H9 (cell line): ENCODE data around the gene KLHDC3. TPM values are rescaled to one million over a fixed set of nuclear protein-coding genes. Genes with fewer than 3 reads are reported as not detected.

Experiments used
- DNase-seq: peaks from one replicate; pipeline ENCODE4 v3.0.0-alpha.2; 2017
- H2AFZ ChIP-seq: one replicate; pipeline ENCODE4 v1.6.1; 2013; ENCODE audit warnings: mild to moderate bottlenecking, low read length, control low read depth, moderate library complexity
- H2AK5ac ChIP-seq: 2 replicates; pipeline ENCODE4 v1.6.1; 2013; ENCODE audit warnings: low read length, control low read depth, mixed read lengths; ENCODE audit not compliant: insufficient read length
- H2BK120ac ChIP-seq: one replicate; pipeline ENCODE4 v1.6.1; 2013; ENCODE audit warnings: low read depth, mild to moderate bottlenecking, low read length, control low read depth, inconsistent platforms; ENCODE audit not compliant: poor library complexity, severe bottlenecking
- H2BK12ac ChIP-seq: 2 replicates; pipeline ENCODE4 v1.6.1; 2013; ENCODE audit warnings: low read length, control low read depth, mixed read lengths, low read depth; ENCODE audit not compliant: insufficient read length
- H2BK15ac ChIP-seq: 2 replicates; pipeline ENCODE4 v1.6.1; 2013; ENCODE audit warnings: low read depth, low read length, control low read depth
- H2BK20ac ChIP-seq: one replicate; pipeline ENCODE4 v1.6.1; 2013; ENCODE audit warnings: low read depth, mild to moderate bottlenecking, low read length, control low read depth, inconsistent platforms; ENCODE audit not compliant: poor library complexity, severe bottlenecking
- H2BK5ac ChIP-seq: 2 replicates; pipeline ENCODE4 v1.6.1; 2013; ENCODE audit warnings: low read length, control low read depth, mixed read lengths; ENCODE audit not compliant: insufficient read length
- H3K14ac ChIP-seq: 2 replicates; pipeline ENCODE4 v1.6.1; 2013; ENCODE audit warnings: low read length, control low read depth; ENCODE audit not compliant: insufficient read depth
- H3K18ac ChIP-seq: 2 replicates; pipeline ENCODE4 v1.6.1; 2013; ENCODE audit warnings: low read depth, mild to moderate bottlenecking, mixed read lengths, low read length, control low read depth; ENCODE audit not compliant: insufficient read length
- H3K23ac ChIP-seq: 2 replicates; pipeline ENCODE4 v1.6.1; 2013; ENCODE audit warnings: low read length, control low read depth, mixed read lengths, low read depth; ENCODE audit not compliant: insufficient read length
- H3K23me2 ChIP-seq: 2 replicates; pipeline ENCODE4 v1.6.1; 2013; ENCODE audit warnings: low read depth, mild to moderate bottlenecking, mixed read lengths, low read length, control low read depth; ENCODE audit not compliant: insufficient read length, poor library complexity, severe bottlenecking
- H3K27ac ChIP-seq: 2 replicates; pipeline ENCODE4 v1.5.1; 2013; ENCODE audit warnings: low read length, control low read depth, mixed read lengths, low read depth; ENCODE audit not compliant: insufficient read length
- H3K27me3 ChIP-seq: 2 replicates; pipeline ENCODE4 v1.6.1; 2013; ENCODE audit warnings: low read length, control low read depth, inconsistent platforms; ENCODE audit not compliant: insufficient read depth
- H3K4ac ChIP-seq: 2 replicates; pipeline ENCODE4 v1.6.1; 2013; ENCODE audit warnings: low read depth, mild to moderate bottlenecking, control low read depth, inconsistent platforms, low read length, moderate library complexity
- H3K4me1 ChIP-seq: 2 replicates; pipeline ENCODE4 v1.6.1; 2013; ENCODE audit warnings: low read length, control low read depth, inconsistent platforms; ENCODE audit not compliant: insufficient read depth
- H3K4me2 ChIP-seq: 2 replicates; pipeline ENCODE4 v1.6.1; 2013; ENCODE audit warnings: low read length, control low read depth, mixed read lengths; ENCODE audit not compliant: insufficient read length, insufficient read depth
- H3K56ac ChIP-seq: 2 replicates; pipeline ENCODE4 v1.6.1; 2013; ENCODE audit warnings: low read depth, mild to moderate bottlenecking, mixed read lengths, low read length, control low read depth; ENCODE audit not compliant: insufficient read length
- H3K79me1 ChIP-seq: 2 replicates; pipeline ENCODE4 v1.6.1; 2013; ENCODE audit warnings: low read depth, mild to moderate bottlenecking, moderate library complexity, low read length, control low read depth, inconsistent platforms; ENCODE audit not compliant: insufficient read depth, poor library complexity, severe bottlenecking
- H3K79me2 ChIP-seq: 2 replicates; pipeline ENCODE4 v1.6.1; 2013; ENCODE audit warnings: low read length, control low read depth, inconsistent platforms; ENCODE audit not compliant: insufficient read depth
- H3K9ac ChIP-seq: 2 replicates; pipeline ENCODE4 v1.6.1; 2013; ENCODE audit warnings: low read length, control low read depth, mixed read lengths; ENCODE audit not compliant: insufficient read length; ENCODE audit errors: extremely low read depth
- H3K9me3 ChIP-seq: one replicate; pipeline ENCODE4 v1.6.1; 2013; ENCODE audit warnings: low read depth, low read length, inconsistent platforms; ENCODE audit not compliant: control insufficient read depth
- H3T11ph ChIP-seq: one replicate; pipeline ENCODE4 v1.6.1; 2013; ENCODE audit warnings: mild to moderate bottlenecking, low read length, control low read depth, inconsistent platforms
- H4K20me1 ChIP-seq: one replicate; pipeline ENCODE4 v1.6.1; 2013; ENCODE audit not compliant: control insufficient read depth, insufficient read length, insufficient read depth
- H4K5ac ChIP-seq: 2 replicates; pipeline ENCODE4 v1.6.1; 2013; ENCODE audit warnings: low read depth, mild to moderate bottlenecking, mixed read lengths, low read length, control low read depth; ENCODE audit not compliant: insufficient read length
- H4K8ac ChIP-seq: replicated peaks from 2 replicates; pipeline ENCODE4 v1.6.1; 2013; ENCODE audit warnings: low read length, control low read depth, mixed read lengths, low read depth; ENCODE audit not compliant: insufficient read length
- H4K91ac ChIP-seq: 2 replicates; pipeline ENCODE4 v1.6.1; 2013; ENCODE audit warnings: low read depth, mild to moderate bottlenecking, moderate library complexity, mixed read lengths, low read length, control low read depth; ENCODE audit not compliant: insufficient read length
- H3K27ac Mint-ChIP-seq, 3 experiments: 2 replicates in 2 of 3; 3 replicates in 1 of 3; pipeline ENCODE4 v1.8.0; 2020 to 2021; ENCODE audit warnings: mixed read lengths in 3 of 3, mild to moderate bottlenecking in 1 of 3, moderate library complexity in 1 of 3
- H3K27me3 Mint-ChIP-seq: 2 replicates; pipeline ENCODE4 v1.8.0; 2021; ENCODE audit warnings: low read depth, mild to moderate bottlenecking, moderate library complexity, mixed read lengths
- H3K36me3 Mint-ChIP-seq, 3 experiments: 2 replicates in 2 of 3; 3 replicates in 1 of 3; pipeline ENCODE4 v1.8.0; 2020 to 2021; ENCODE audit warnings: low read depth in 3 of 3, mixed read lengths in 3 of 3; ENCODE audit not compliant: insufficient read depth in 1 of 3
- H3K4me1 Mint-ChIP-seq, 2 experiments: 2 replicates each; pipeline ENCODE4 v1.8.0; 2020; ENCODE audit warnings: mixed read lengths in 2 of 2
- H3K4me3 Mint-ChIP-seq, 2 experiments: 2 replicates in 1 of 2; 3 replicates in 1 of 2; pipeline ENCODE4 v1.8.0; 2020 to 2021; ENCODE audit warnings: mild to moderate bottlenecking in 2 of 2, mixed read lengths in 2 of 2, moderate library complexity in 1 of 2
- H3K9me3 Mint-ChIP-seq, 2 experiments: 2 replicates in 1 of 2; 3 replicates in 1 of 2; pipeline ENCODE4 v1.8.0; 2020; ENCODE audit warnings: mild to moderate bottlenecking in 2 of 2, mixed read lengths in 2 of 2, moderate library complexity in 1 of 2
- CTCF ChIP-seq: fragments of 200-600 bp; sonication (generic); conservative IDR thresholded peaks from 3 replicates; pipeline ENCODE4 v1.8.0; 2021; ENCODE audit warnings: antibody characterized with exemption, mild to moderate bottlenecking
- WGBS: extraction: QIAGEN DNeasy Blood & Tissue Kit; methylation state at CpG from one replicate; pipeline ENCODE4 v1.1.7; 2013; ENCODE audit warnings: missing lambda C conversion rate, low lambda C conversion rate, mixed read lengths; ENCODE audit not compliant: insufficient read length; ENCODE audit errors: extremely low coverage; 5-methylcytosine and 5-hydroxymethylcytosine counted together
- total RNA-seq: library from RNA; stranded (reverse); gene quantifications from 2 replicates; pipeline ENCODE4 v1.2.1, GENCODE V29; 2021

Gene KLHDC3
- total RNA-seq, 1 experiment from 2014 or later = 146 TPM

- Histone ChIP-seq H3K79me2 (peaks cover 10% of the 10 kb centered on the region; the same call in 1 of the 2 replicates), H3K27ac (no peak overlapping the region), H2BK5ac (no peak overlapping the region), H3K14ac (no peak overlapping the region), H3K4me1 (0 out of 2 replicates have a peak, but pooled peaks cover 4% of the 10 kb centered on the region), H4K20me1 (no peaks in the 10 kb centered on the region), H3K4ac (no peak overlapping the region), H3K23ac (no peak overlapping the region), H3K23me2 (no peaks in the 10 kb centered on the region), H3K27me3 (no peaks in the 10 kb centered on the region), H3K4me2 (no peak overlapping the region), H3K9ac (no peak overlapping the region), H2BK12ac (no peak overlapping the region), H3K18ac (no peak overlapping the region), H3T11ph (no peak overlapping the region), H3K56ac (no peak overlapping the region), H2AFZ (no peak overlapping the region), H4K91ac (no peak overlapping the region), H3K9me3 (no peaks in the 10 kb centered on the region), H3K79me1 (peaks cover 3% of the 10 kb centered on the region), H4K5ac (no peak overlapping the region), H2BK120ac (no peak overlapping the region), H2BK20ac (no peak overlapping the region), H2BK15ac (no peak overlapping the region), H4K8ac (no peak overlapping the region), H2AK5ac (no peak overlapping the region)
- Mint-ChIP-seq H3K36me3 (peaks cover 11 to 30% (median 21%) of the 10 kb centered on the region in 3 experiments; a peak in 6 of 7 replicates), H3K27ac (no peak overlapping the region; a peak in 1 of 7 replicates), H3K4me1 (peaks cover 16 to 22% of the 10 kb centered on the region in 2 experiments), H3K9me3 (no peaks in the 10 kb centered on the region), H3K27me3 (no peaks in the 10 kb centered on the region), H3K4me3 (no peak overlapping the region)
- DNase-seq = no peak
- WGBS = no CpG with 5 or more reads among the region's 2 CpGs
- TF ChIP-seq CTCF = no peak
Observed at GRCh38 chr6:43061861-43062260, 47.8 kb downstream of the KLHDC3 start.
